Uterus (tissue), 4 donors: ENCODE data around the gene SAMMSON. TPM values are rescaled to one million over a fixed set of nuclear protein-coding genes. Genes with fewer than 3 reads are reported as not detected.
A peak's percentile ranks its signal among the peaks of the same experiment; 100 is the strongest.

ENCODE experiments used
- DNase-seq, 2 donors: peaks; one replicate each; pipeline ENCODE4 v3.0.0-alpha.2; 2019 to 2020
- H3K27ac ChIP-seq, 2 donors: fragments of 200-600 bp; sonication (generic); 1 replicate in 1 of 2; 2 replicates in 1 of 2; pipeline ENCODE4 v1.5.1; 2016 to 2018
- H3K27me3 ChIP-seq, 2 donors: fragments of 200-600 bp; sonication (generic); one replicate each; pipeline ENCODE4 v1.5.1; 2018 to 2019; ENCODE audit warnings: control low read depth in 1 of 2
- H3K36me3 ChIP-seq, 2 donors: fragments of 200-600 bp; sonication (generic); one replicate each; pipeline ENCODE4 v1.5.1; 2019; ENCODE audit warnings: control low read depth in 1 of 2
- H3K4me1 ChIP-seq, 2 donors: fragments of 200-600 bp; sonication (generic); one replicate each; pipeline ENCODE4 v1.5.1; 2018 to 2019; ENCODE audit warnings: control low read depth in 1 of 2
- H3K4me3 ChIP-seq, 2 donors: fragments of 200-600 bp; sonication (generic); 1 replicate in 1 of 2; 2 replicates in 1 of 2; pipeline ENCODE4 v1.5.1; 2018 to 2019; ENCODE audit warnings: mild to moderate bottlenecking in 1 of 2
- H3K9me3 ChIP-seq, 2 donors: fragments of 200-600 bp; sonication (generic); one replicate each; pipeline ENCODE4 v1.5.1; 2019; ENCODE audit warnings: control low read depth in 1 of 2
- CTCF ChIP-seq, 4 experiments: fragments of 200-600 bp in 2 of 4; fragments of 450-650 bp in 2 of 4; sonication (generic) in 2 of 4; IDR thresholded peaks; one replicate each; pipeline ENCODE4 v1.5.1; 2016 to 2019; ENCODE audit warnings: antibody characterized with exemption in 4 of 4, mild to moderate bottlenecking in 2 of 4, moderate library complexity in 1 of 4
- POLR2A ChIP-seq, 2 donors: fragments of 450-650 bp; IDR thresholded peaks; one replicate each; pipeline ENCODE4 v1.6.1; 2016; ENCODE audit warnings: antibody characterized with exemption in 2 of 2, mild to moderate bottlenecking in 1 of 2, moderate library complexity in 1 of 2
- intact Hi-C: fragments of 100-400 bp; cut with DNase I; formaldehyde crosslinking; loops from one replicate; pipeline ENCODE4 v1.15.1; 2023; ENCODE audit warnings: low total_unique reads
- total RNA-seq, 4 donors: library from RNA; depleted of rRNA in 3 of 4; stranded (reverse); fragments of >200 nt in 3 of 4; gene quantifications; one replicate each; pipeline versions ENCODE4 v1.1.0 to v1.2.4, GENCODE V29; 2014 to 2023
- donor health status: DM: yes; HTN: yes; CAD: no.

Gene SAMMSON
- total RNA-seq, 4 donors from 2014 or later: 0.21 to 0.62 TPM; not detected in 2

GRCh38 chr3:70069557-70069956 is 70.0 kb downstream of the SAMMSON start:
- Histone ChIP-seq H3K4me1 (no peaks in the 10 kb centered on the region), H3K9me3 (no peaks in the 10 kb centered on the region), H3K27me3 (no peaks in the 10 kb centered on the region), H3K36me3 (no peaks in the 10 kb centered on the region), H3K4me3 (no peak overlapping the region), H3K27ac (no peak overlapping the region)
- TF ChIP-seq POLR2A (IDR thresholded peaks at IDR 0.05) (no peak), CTCF (IDR thresholded peaks at IDR 0.05) (no peak)
- DNase-seq: no peak
- intact Hi-C loops: no loop called here

- no peaks in the 10 kb centered on the region for H3K27me3 ChIP-seq
- intact Hi-C loops: no loop called here
- no peak overlapping the region for H3K27ac ChIP-seq
- no peak for TF ChIP-seq CTCF (IDR thresholded peaks at IDR 0.05)
- TF ChIP-seq POLR2A (IDR thresholded peaks at IDR 0.05): no peak
- DNase-seq: no peak
- no peaks in the 10 kb centered on the region for H3K4me1 ChIP-seq
- H3K9me3 ChIP-seq: no peaks in the 10 kb centered on the region
- H3K4me3 ChIP-seq: no peak overlapping the region
- H3K36me3 ChIP-seq: no peaks in the 10 kb centered on the region
Observed at GRCh38 chr3:70071138-70071537, 71.6 kb downstream of the SAMMSON start.

- peak overlapping the region in 1 of 2 donors; percentile 40 for H3K27ac ChIP-seq
- TF ChIP-seq CTCF (IDR thresholded peaks at IDR 0.05) (no peak), POLR2A (IDR thresholded peaks at IDR 0.05) (no peak)
- no peaks in the 10 kb centered on the region for H3K9me3 ChIP-seq
- H3K4me3 ChIP-seq: peak overlapping the region in 1 of 2 donors; percentile 4
- intact Hi-C loops: no loop called here
- no peaks in the 10 kb centered on the region for H3K27me3 ChIP-seq
- H3K36me3 ChIP-seq: no peaks in the 10 kb centered on the region
- H3K4me1 ChIP-seq: no peaks in the 10 kb centered on the region
- no peak for DNase-seq
Observed at GRCh38 chr3:70072180-70072579, 72.6 kb downstream of the SAMMSON start.

GRCh38 chr3:70072754-70073153 is 73.2 kb downstream of the SAMMSON start:
- Histone ChIP-seq H3K27ac (no peak overlapping the region), H3K4me1 (no peaks in the 10 kb centered on the region), H3K4me3 (no peak overlapping the region)

GRCh38 chr3:70075101-70075500 is 75.6 kb downstream of the SAMMSON start:
- Histone ChIP-seq H3K9me3 (no peaks in the 10 kb centered on the region), H3K4me3 (no peak overlapping the region), H3K36me3 (no peaks in the 10 kb centered on the region), H3K27me3 (no peaks in the 10 kb centered on the region), H3K4me1 (no peaks in the 10 kb centered on the region), H3K27ac (no peak overlapping the region)
- TF ChIP-seq CTCF (IDR thresholded peaks at IDR 0.05) (no peak), POLR2A (IDR thresholded peaks at IDR 0.05) (no peak)
- no peak for DNase-seq
- intact Hi-C loops: no loop called here

More at GRCh38 chr3:70072754-70073153, 73.2 kb downstream of the SAMMSON start:
- TF ChIP-seq POLR2A (IDR thresholded peaks at IDR 0.05) (no peak), CTCF (IDR thresholded peaks at IDR 0.05) (no peak)
- H3K27me3 ChIP-seq: no peaks in the 10 kb centered on the region
- DNase-seq: no peak
- no peaks in the 10 kb centered on the region for H3K9me3 ChIP-seq
- no peaks in the 10 kb centered on the region for H3K36me3 ChIP-seq
- intact Hi-C loops: no loop called here
